ENCODE data around the gene NIT1. TPM values are rescaled to one million over a fixed set of nuclear protein-coding genes. Genes with fewer than 3 reads are reported as not detected.

The NIT1 gene
- total RNA-seq, 1 donor from 2014 or later = 47.5 TPM

- H3K9me3 Mint-ChIP-seq = no peaks in the 10 kb centered on the region
- H3K27ac Mint-ChIP-seq = peak overlapping the region; percentile 100
- peaks cover 19% of the 10 kb centered on the region for H3K4me1 Mint-ChIP-seq (ENCODE audit: unreplicated experiment)
- no peak for TF ChIP-seq CTCF (conservative IDR thresholded peaks at IDR 0.05)
- H3K27me3 Mint-ChIP-seq = no peaks in the 10 kb centered on the region
- no peaks in the 10 kb centered on the region for H3K36me3 Mint-ChIP-seq
- no peak for DNase-seq (ENCODE audit: extremely low spot score, unreplicated experiment)
- H3K4me3 Mint-ChIP-seq = peak overlapping the region; percentile 99
Measured at GRCh38 chr1:161153176-161153575, 35.3 kb downstream of the NIT1 start.

- H3K9me3 Mint-ChIP-seq = no peaks in the 10 kb centered on the region
- peaks cover 22% of the 10 kb centered on the region for H3K4me1 Mint-ChIP-seq (ENCODE audit: unreplicated experiment)
- peak within 1 kb of the TSS; percentile 100 for H3K27ac Mint-ChIP-seq
- no peak for TF ChIP-seq CTCF (conservative IDR thresholded peaks at IDR 0.05)
- H3K36me3 Mint-ChIP-seq = no peaks in the 10 kb centered on the region
- H3K27me3 Mint-ChIP-seq = no peaks in the 10 kb centered on the region
- H3K4me3 Mint-ChIP-seq = peak within 1 kb of the TSS; percentile 99
- DNase-seq (ENCODE audit: extremely low spot score, unreplicated experiment) = no peak
Measured at GRCh38 chr1:161153682-161154337, 35.9 kb downstream of the NIT1 start, which contains the start of gene UFC1. UFC1 (plus strand) TSS chr1:161153978; CDS start chr1:161153998, 20 bp downstream.

GRCh38 chr1:161157867-161158266 lies 40.0 kb downstream of the NIT1 start:
- H3K36me3 Mint-ChIP-seq = peaks cover 1% of the 10 kb centered on the region
- H3K27ac Mint-ChIP-seq = peak overlapping the region; percentile 93
- H3K4me1 Mint-ChIP-seq (ENCODE audit: unreplicated experiment) = peaks cover 41% of the 10 kb centered on the region
- DNase-seq (ENCODE audit: extremely low spot score, unreplicated experiment) = no peak
- no peaks in the 10 kb centered on the region for H3K27me3 Mint-ChIP-seq
- no peaks in the 10 kb centered on the region for H3K9me3 Mint-ChIP-seq
- no peak for TF ChIP-seq CTCF (conservative IDR thresholded peaks at IDR 0.05)
- peak overlapping the region; percentile 95 for H3K4me3 Mint-ChIP-seq

- no peak for DNase-seq (ENCODE audit: extremely low spot score, unreplicated experiment)
- peak overlapping the region; percentile 93 for H3K27ac Mint-ChIP-seq
- no peaks in the 10 kb centered on the region for H3K27me3 Mint-ChIP-seq
- H3K36me3 Mint-ChIP-seq = peaks cover 7% of the 10 kb centered on the region
- no peak for TF ChIP-seq CTCF (conservative IDR thresholded peaks at IDR 0.05)
- peak overlapping the region; percentile 95 for H3K4me3 Mint-ChIP-seq
- no peaks in the 10 kb centered on the region for H3K9me3 Mint-ChIP-seq
- peaks cover 47% of the 10 kb centered on the region for H3K4me1 Mint-ChIP-seq (ENCODE audit: unreplicated experiment)
Measured at GRCh38 chr1:161158316-161159010, 40.6 kb downstream of the NIT1 start.

- peak; percentile 38 for TF ChIP-seq CTCF (conservative IDR thresholded peaks at IDR 0.05)
- Mint-ChIP-seq H3K27me3 (no peaks in the 10 kb centered on the region), H3K27ac (peak within 1 kb of the TSS; percentile 93), H3K36me3 (peaks cover 12% of the 10 kb centered on the region), H3K9me3 (no peaks in the 10 kb centered on the region), H3K4me1 (ENCODE audit: unreplicated experiment) (peaks cover 42% of the 10 kb centered on the region), H3K4me3 (peak within 1 kb of the TSS; percentile 95)
- DNase-seq (ENCODE audit: extremely low spot score, unreplicated experiment) = peak; percentile 93
Measured at GRCh38 chr1:161159087-161159912, 41.4 kb downstream of the NIT1 start, which contains the start of gene USP21. USP21 (plus strand) TSS chr1:161159500; CDS start chr1:161160641, 1,141 bp downstream.

All from type B pancreatic cell (in vitro differentiated cells).